ENCODE measurements around the gene AMBRA1.

AMBRA1 gene

DNA sequence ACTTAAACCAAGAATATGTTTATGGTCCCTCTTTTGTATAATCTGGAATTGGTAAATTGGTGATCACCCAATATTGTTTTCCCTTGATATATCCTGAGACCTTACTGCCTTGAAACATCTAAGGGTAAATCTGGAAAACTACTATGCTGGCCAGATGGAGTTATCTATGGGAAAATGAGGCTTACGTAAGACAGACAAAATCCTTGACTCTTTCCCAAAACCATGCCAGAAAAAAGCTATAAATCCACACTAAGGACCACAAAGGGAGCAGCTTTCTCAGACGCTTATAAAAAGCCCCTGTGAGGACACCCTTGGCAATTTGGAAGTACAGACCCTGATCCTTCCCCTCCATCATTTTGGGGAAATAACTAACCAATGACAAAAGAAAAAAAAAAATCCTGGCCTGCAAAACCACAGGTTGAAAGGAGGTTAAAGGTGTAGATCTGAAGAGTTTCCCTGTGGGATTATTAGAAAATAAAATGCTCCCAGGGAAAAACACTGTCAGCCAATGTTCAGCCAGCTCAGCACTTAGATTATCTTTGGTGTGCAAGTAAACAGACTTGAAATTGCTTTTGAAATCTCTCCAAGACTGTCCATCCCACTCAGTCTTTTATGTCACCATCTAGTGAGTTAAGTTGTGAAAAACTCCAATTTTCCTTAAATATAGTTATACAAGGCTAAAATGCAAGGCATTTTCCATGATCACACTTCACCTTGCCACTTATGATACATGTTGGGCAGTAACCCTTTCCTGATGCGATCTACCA, 6.6 kb upstream of the AMBRA1 start:
- Histone ChIP-seq H3K36me3 (ENCODE audit: control insufficient read depth in 5 of 5, insufficient read depth in 5 of 5, low read length in 5 of 5) (peaks cover 3 to 7% (median 6%) of the 10 kb centered on the region in 5 donors), H3K4me1 (ENCODE audit: control insufficient read depth in 5 of 5, insufficient read depth in 5 of 5, low read length in 5 of 5) (peaks cover 0 to 15% (median 6%) of the 10 kb centered on the region in 5 donors), H3K27ac (ENCODE audit: low read depth, low read length) (peak overlapping the region; percentile 39)

DNA sequence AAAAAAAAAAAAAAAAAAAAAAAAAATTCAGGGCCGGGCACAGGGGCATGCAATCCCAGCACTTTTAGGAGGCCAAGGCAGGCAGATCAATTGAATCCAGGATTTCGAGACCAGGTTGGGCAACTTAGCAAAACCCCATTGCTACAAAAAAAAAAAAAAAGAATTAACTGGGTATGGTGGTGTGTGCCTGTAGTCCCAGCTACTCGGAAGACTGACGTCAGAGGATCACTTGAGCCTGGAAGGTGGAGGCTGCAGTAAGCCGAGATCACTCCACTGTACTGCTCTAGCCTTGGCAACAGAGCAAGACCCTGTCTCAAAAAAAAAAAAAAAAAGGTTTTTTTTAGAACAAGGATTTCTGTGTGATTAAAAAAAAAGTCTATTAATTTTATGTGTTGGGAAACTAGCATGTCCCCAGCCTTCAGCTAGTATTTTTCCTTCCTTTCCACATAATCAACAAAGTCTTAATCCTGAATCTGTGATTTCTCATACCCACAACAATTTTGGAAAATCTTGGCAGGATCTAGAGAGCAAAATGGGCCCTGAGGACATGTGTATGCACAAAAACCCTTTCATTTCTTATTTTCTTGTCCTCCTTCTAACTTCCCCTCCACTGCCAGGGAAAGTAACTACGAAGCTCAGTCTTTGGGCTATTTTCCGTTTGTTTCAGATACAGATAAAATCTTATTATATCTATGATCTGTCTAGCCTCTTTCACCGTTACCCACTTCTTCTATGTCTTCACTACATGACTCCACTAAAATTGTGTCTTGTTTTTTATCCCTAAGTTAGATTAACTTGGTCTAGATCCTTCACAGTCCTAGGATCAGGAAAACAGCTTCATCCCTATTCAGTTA, 5.7 kb upstream of the AMBRA1 start:
- Histone ChIP-seq H3K27ac (ENCODE audit: low read depth, low read length) (peak overlapping the region; percentile 39), H3K4me1 (ENCODE audit: control insufficient read depth in 5 of 5, insufficient read depth in 5 of 5, low read length in 5 of 5) (peaks cover 0 to 18% (median 8%) of the 10 kb centered on the region in 5 donors), H3K9me3 (ENCODE audit: control insufficient read depth in 5 of 5, low read length in 5 of 5) (no peaks in the 10 kb centered on the region), H3K4me3 (ENCODE audit: low read depth in 1 of 5, low read length in 5 of 5) (no peak overlapping the region), H3K9ac (ENCODE audit: low read length in 5 of 5) (peak overlapping the region in 2 of 5 donors; percentile 11 to 40), H3K27me3 (ENCODE audit: control insufficient read depth in 5 of 5, insufficient read depth in 4 of 5, low read length in 5 of 5) (no peaks in the 10 kb centered on the region), H3K36me3 (ENCODE audit: control insufficient read depth in 5 of 5, insufficient read depth in 5 of 5, low read length in 5 of 5) (peaks cover 3 to 7% (median 6%) of the 10 kb centered on the region in 5 donors)

More for the DNA sequence above, 6.6 kb upstream of the AMBRA1 start:
- no peaks in the 10 kb centered on the region for H3K27me3 ChIP-seq (ENCODE audit: control insufficient read depth in 5 of 5, insufficient read depth in 4 of 5, low read length in 5 of 5)
- H3K4me3 ChIP-seq (ENCODE audit: low read depth in 1 of 5, low read length in 5 of 5), result no peak overlapping the region
- H3K9me3 ChIP-seq (ENCODE audit: control insufficient read depth in 5 of 5, low read length in 5 of 5), result no peaks in the 10 kb centered on the region
- H3K9ac ChIP-seq (ENCODE audit: low read length in 5 of 5), result no peak overlapping the region

DNA sequence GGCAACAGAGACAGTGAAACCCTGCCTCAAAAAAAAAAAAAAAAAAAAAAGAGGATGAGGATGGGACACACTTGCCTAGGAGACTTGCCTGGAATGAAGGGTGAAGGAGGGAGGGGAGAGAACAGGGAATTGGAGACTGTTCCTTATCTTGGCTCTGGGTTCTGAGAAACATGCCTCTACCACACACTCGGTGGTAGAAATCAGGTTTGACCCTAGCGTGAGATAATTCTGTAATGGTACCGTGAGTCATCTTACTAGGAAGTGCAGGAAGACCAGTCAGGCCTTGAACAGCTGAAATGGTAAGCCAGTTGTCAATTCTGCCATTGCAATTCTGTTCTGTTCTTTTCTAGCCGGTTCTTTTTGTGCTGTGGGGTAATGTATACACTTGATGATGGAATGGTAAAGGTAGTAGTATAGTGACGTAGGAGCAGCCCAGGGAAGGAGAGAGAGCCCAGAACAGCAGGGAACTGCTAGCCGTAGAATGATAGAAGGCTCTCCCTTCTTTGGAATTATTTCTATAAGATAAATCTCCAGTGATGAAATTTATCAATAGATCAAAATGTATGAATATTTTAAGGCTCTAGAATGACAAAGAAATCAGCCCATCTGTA, 3.9 kb upstream of the AMBRA1 start:
- Histone ChIP-seq H3K9me3 (ENCODE audit: control insufficient read depth in 5 of 5, low read length in 5 of 5) (no peaks in the 10 kb centered on the region), H3K9ac (ENCODE audit: low read length in 5 of 5) (no peak overlapping the region), H3K4me1 (ENCODE audit: control insufficient read depth in 5 of 5, insufficient read depth in 5 of 5, low read length in 5 of 5) (peaks cover 3 to 31% (median 24%) of the 10 kb centered on the region in 5 donors), H3K4me3 (ENCODE audit: low read depth in 1 of 5, low read length in 5 of 5) (no peak overlapping the region), H3K27me3 (ENCODE audit: control insufficient read depth in 5 of 5, insufficient read depth in 4 of 5, low read length in 5 of 5) (no peaks in the 10 kb centered on the region), H3K36me3 (ENCODE audit: control insufficient read depth in 5 of 5, insufficient read depth in 5 of 5, low read length in 5 of 5) (no peaks in the 10 kb centered on the region), H3K27ac (ENCODE audit: low read depth, low read length) (no peak overlapping the region)

DNA sequence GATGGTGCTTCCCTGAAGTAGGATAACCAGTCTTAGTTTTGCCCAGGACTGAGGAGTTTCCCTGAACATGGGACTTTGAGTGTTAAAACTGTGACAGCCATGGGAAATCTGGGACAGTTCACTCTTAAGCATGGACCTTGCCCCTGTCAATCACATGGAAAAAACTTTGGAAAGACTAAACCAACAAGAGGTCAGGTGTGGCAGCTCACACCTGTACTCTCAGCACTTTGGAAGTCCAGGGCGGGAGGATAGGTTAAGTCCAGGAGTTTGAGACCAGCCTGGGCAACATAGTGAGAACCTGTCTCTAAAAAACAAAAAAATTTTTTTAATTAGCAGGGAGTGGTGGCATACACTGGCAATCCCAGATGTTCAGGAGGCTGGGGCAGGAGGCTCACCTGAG, 3.3 kb upstream of the AMBRA1 start:
- no peaks in the 10 kb centered on the region for H3K27me3 ChIP-seq (ENCODE audit: control insufficient read depth in 5 of 5, insufficient read depth in 4 of 5, low read length in 5 of 5)
- H3K9ac ChIP-seq (ENCODE audit: low read length in 5 of 5), result no peak overlapping the region
- no peak overlapping the region for H3K27ac ChIP-seq (ENCODE audit: low read depth, low read length)
- H3K4me3 ChIP-seq (ENCODE audit: low read depth in 1 of 5, low read length in 5 of 5), result no peak overlapping the region
- peaks cover 3 to 36% (median 30%) of the 10 kb centered on the region in 5 donors for H3K4me1 ChIP-seq (ENCODE audit: control insufficient read depth in 5 of 5, insufficient read depth in 5 of 5, low read length in 5 of 5)
- H3K9me3 ChIP-seq (ENCODE audit: control insufficient read depth in 5 of 5, low read length in 5 of 5), result no peaks in the 10 kb centered on the region
- no peaks in the 10 kb centered on the region for H3K36me3 ChIP-seq (ENCODE audit: control insufficient read depth in 5 of 5, insufficient read depth in 5 of 5, low read length in 5 of 5)

DNA sequence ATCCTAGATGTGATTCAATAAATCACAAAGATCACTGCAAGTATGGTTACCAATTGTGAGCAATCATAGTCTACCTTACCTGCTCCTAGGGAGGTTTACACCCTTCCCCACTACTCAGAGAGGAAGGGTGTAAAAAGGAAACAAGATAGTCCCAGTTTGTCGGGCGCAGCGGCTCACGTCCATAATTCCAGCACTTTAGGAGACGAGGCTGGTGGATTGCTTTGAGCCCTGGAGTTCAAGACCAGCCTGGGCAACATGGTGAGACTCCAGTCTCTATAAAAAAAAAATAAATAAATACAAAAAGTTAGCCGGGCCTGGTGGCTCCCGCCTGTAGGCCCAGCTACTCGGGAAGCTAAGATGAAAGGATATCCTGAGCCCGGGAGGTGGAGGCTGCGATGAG, 962 bp upstream of the AMBRA1 start:
- Histone ChIP-seq H3K27me3 (ENCODE audit: control insufficient read depth in 5 of 5, insufficient read depth in 4 of 5, low read length in 5 of 5) (no peaks in the 10 kb centered on the region), H3K9ac (ENCODE audit: low read length in 5 of 5) (peak overlapping the region in 2 of 5 donors; percentile 95 to 98), H3K27ac (ENCODE audit: low read depth, low read length) (peak overlapping the region; percentile 92), H3K4me1 (ENCODE audit: control insufficient read depth in 5 of 5, insufficient read depth in 5 of 5, low read length in 5 of 5) (peaks cover 7 to 44% (median 39%) of the 10 kb centered on the region in 5 donors), H3K4me3 (ENCODE audit: low read depth in 1 of 5, low read length in 5 of 5) (peak overlapping the region in 2 of 5 donors; percentile 95 to 96), H3K36me3 (ENCODE audit: control insufficient read depth in 5 of 5, insufficient read depth in 5 of 5, low read length in 5 of 5) (no peaks in the 10 kb centered on the region), H3K9me3 (ENCODE audit: control insufficient read depth in 5 of 5, low read length in 5 of 5) (no peaks in the 10 kb centered on the region)

DNA sequence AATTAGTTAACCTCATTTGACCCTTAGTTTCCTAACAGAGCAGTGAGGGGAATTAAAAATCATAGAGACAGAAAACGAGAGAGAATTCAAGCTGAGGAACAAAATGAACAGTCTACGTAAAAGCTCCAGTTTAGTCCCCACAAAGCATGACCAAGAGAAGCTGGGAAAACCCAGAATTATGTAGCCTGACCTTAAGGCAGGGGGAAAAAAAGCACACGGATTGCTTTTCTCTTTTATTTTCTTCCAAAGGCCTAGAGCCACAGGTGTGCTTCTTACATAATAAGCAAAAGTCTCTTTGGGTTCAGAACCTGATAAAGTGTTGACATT, 514 bp upstream of the AMBRA1 start:
- Histone ChIP-seq H3K4me3 (ENCODE audit: low read depth in 1 of 5, low read length in 5 of 5) (peak overlapping the region; percentile 87 to 96 (median 95)), H3K4me1 (ENCODE audit: control insufficient read depth in 5 of 5, insufficient read depth in 5 of 5, low read length in 5 of 5) (peaks cover 7 to 40% (median 37%) of the 10 kb centered on the region in 5 donors), H3K27ac (ENCODE audit: low read depth, low read length) (peak overlapping the region; percentile 92), H3K27me3 (ENCODE audit: control insufficient read depth in 5 of 5, insufficient read depth in 4 of 5, low read length in 5 of 5) (no peaks in the 10 kb centered on the region), H3K9ac (ENCODE audit: low read length in 5 of 5) (peak overlapping the region; percentile 71 to 98 (median 93)), H3K9me3 (ENCODE audit: control insufficient read depth in 5 of 5, low read length in 5 of 5) (no peaks in the 10 kb centered on the region), H3K36me3 (ENCODE audit: control insufficient read depth in 5 of 5, insufficient read depth in 5 of 5, low read length in 5 of 5) (no peaks in the 10 kb centered on the region)

DNA sequence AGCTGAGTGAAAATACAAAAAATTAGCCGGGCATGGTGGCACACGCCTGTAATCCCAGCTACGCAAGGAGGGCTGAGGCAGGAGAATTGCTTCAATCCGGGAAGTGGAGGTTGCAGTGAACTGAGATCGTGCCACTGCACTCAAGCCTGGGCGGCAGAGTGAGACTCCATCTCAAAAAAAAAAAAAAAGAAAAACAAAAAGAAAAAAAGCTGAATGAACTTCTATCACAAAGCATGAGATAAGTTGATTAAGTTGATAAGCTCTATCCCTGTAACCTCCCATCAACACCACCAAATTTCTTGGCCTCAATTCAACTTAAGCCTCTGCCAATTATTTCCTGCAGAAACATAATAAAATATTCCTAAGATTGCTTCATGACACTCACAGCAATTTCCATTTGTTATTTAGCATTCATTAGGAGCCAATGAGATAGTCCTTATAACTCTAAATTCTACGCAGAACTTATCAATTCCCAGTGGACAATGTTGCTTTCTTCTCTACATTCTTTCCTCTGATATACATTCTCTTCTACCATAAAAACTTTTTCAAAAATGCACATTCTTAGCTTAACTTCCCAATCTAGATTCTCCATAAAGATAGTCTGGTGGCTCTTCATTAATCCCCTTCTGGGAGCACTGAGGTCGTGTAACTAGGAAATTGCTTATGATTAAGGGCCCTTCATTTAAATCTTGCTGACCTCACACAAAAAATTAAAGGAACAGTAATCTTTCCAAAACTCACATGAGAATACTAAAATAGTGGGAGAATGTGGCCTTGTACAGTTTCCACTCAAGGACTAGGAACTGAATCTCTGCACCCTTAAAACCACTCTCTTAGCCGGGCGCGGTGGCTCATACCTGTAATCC, 2.9 kb downstream of the AMBRA1 start:
- H3K27ac ChIP-seq (ENCODE audit: low read depth, low read length), result peak overlapping the region; percentile 70
- no peaks in the 10 kb centered on the region for H3K9me3 ChIP-seq (ENCODE audit: control insufficient read depth in 5 of 5, low read length in 5 of 5)
- H3K4me1 ChIP-seq (ENCODE audit: control insufficient read depth in 5 of 5, insufficient read depth in 5 of 5, low read length in 5 of 5), result peaks cover 7 to 40% (median 38%) of the 10 kb centered on the region in 5 donors
- H3K27me3 ChIP-seq (ENCODE audit: control insufficient read depth in 5 of 5, insufficient read depth in 4 of 5, low read length in 5 of 5), result no peaks in the 10 kb centered on the region
- peak overlapping the region in 3 of 5 donors; percentile 15 to 32 (median 18) for H3K4me3 ChIP-seq (ENCODE audit: low read depth in 1 of 5, low read length in 5 of 5)
- no peaks in the 10 kb centered on the region for H3K36me3 ChIP-seq (ENCODE audit: control insufficient read depth in 5 of 5, insufficient read depth in 5 of 5, low read length in 5 of 5)
- peak overlapping the region in 2 of 5 donors; percentile 22 to 48 for H3K9ac ChIP-seq (ENCODE audit: low read length in 5 of 5)

DNA sequence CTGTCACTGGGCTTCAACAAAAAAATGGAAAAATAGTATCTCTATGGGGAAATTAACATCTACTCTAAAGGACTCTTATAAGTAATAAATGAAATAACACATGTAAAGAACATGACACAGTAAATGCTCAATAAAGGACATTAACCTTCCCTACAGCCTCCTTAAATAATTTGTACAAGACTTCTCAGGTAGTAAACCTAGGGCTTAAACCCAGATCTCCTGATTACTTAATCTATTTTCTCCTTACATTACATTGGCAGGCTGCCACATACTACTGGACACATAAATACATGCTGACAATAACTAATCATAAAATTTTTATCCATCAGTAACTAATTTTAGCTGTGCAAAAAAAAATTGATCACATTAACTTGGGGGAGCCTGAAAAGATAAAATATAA, 4.9 kb downstream of the AMBRA1 start:
- Histone ChIP-seq H3K27me3 (ENCODE audit: control insufficient read depth in 5 of 5, insufficient read depth in 4 of 5, low read length in 5 of 5) (no peaks in the 10 kb centered on the region), H3K9me3 (ENCODE audit: control insufficient read depth in 5 of 5, low read length in 5 of 5) (no peaks in the 10 kb centered on the region), H3K9ac (ENCODE audit: low read length in 5 of 5) (no peak overlapping the region), H3K36me3 (ENCODE audit: control insufficient read depth in 5 of 5, insufficient read depth in 5 of 5, low read length in 5 of 5) (no peaks in the 10 kb centered on the region), H3K27ac (ENCODE audit: low read depth, low read length) (no peak overlapping the region), H3K4me3 (ENCODE audit: low read depth in 1 of 5, low read length in 5 of 5) (no peak overlapping the region), H3K4me1 (ENCODE audit: control insufficient read depth in 5 of 5, insufficient read depth in 5 of 5, low read length in 5 of 5) (peaks cover 7 to 32% (median 31%) of the 10 kb centered on the region in 5 donors)

DNA sequence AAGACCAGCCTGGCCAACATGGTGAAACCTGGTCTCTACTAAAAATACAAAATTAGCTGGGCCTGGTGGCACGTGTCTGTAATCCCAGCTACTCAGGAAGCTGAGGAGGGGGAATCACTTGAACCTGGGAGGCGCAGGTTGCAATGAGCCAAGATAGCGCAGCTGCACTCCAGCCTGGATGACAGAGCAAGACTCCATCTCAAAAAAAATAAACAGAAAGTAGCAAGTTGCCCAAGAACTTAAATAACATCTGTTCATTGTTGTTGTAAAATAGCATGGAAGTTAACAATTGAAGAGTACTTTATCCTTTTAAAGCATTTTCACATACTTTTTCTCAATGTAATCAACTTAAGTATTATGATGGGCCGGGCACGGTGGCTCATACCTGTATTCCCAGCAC, 5.7 kb downstream of the AMBRA1 start:
- no peak overlapping the region for H3K4me3 ChIP-seq (ENCODE audit: low read depth in 1 of 5, low read length in 5 of 5)
- H3K9me3 ChIP-seq (ENCODE audit: control insufficient read depth in 5 of 5, low read length in 5 of 5), result no peaks in the 10 kb centered on the region
- no peak overlapping the region for H3K27ac ChIP-seq (ENCODE audit: low read depth, low read length)
- no peaks in the 10 kb centered on the region for H3K27me3 ChIP-seq (ENCODE audit: control insufficient read depth in 5 of 5, insufficient read depth in 4 of 5, low read length in 5 of 5)
- H3K9ac ChIP-seq (ENCODE audit: low read length in 5 of 5), result no peak overlapping the region
- no peaks in the 10 kb centered on the region for H3K36me3 ChIP-seq (ENCODE audit: control insufficient read depth in 5 of 5, insufficient read depth in 5 of 5, low read length in 5 of 5)
- H3K4me1 ChIP-seq (ENCODE audit: control insufficient read depth in 5 of 5, insufficient read depth in 5 of 5, low read length in 5 of 5), result peaks cover 5 to 27% (median 25%) of the 10 kb centered on the region in 5 donors

Measured in subcutaneous abdominal adipose tissue (tissue), 5 donors.